Measurements from ENCODE around the gene ATP2B2.

Gene ATP2B2

GRCh38 chr3:10283638-10284037 lies 221.7 kb downstream of the ATP2B2 start:
- no peak for DNase-seq (ENCODE audit: low read depth in 3 of 3)

- no peak for DNase-seq (ENCODE audit: low read depth in 3 of 3)
Observed at GRCh38 chr3:10281951-10282350, 223.4 kb downstream of the ATP2B2 start.

GRCh38 chr3:10280571-10280970 lies 224.8 kb downstream of the ATP2B2 start:
- DNase-seq (ENCODE audit: low read depth in 3 of 3) = no peak

GRCh38 chr3:10280177-10280529 lies 225.2 kb downstream of the ATP2B2 start:
- no peak for DNase-seq (ENCODE audit: low read depth in 3 of 3)

GRCh38 chr3:10279384-10280176 lies 225.8 kb downstream of the ATP2B2 start:
- DNase-seq (ENCODE audit: low read depth in 3 of 3) = no peak

- no peak for DNase-seq (ENCODE audit: low read depth in 3 of 3)
Observed at GRCh38 chr3:10278501-10278900, 226.9 kb downstream of the ATP2B2 start.

GRCh38 chr3:10277115-10277625 lies 228.2 kb downstream of the ATP2B2 start:
- no peak for DNase-seq (ENCODE audit: low read depth in 3 of 3)

GRCh38 chr3:10274601-10275000 lies 230.8 kb downstream of the ATP2B2 start:
- DNase-seq (ENCODE audit: low read depth in 3 of 3) = no peak
